ENCODE results near the gene TBC1D4. TPM values are rescaled to one million over a fixed set of nuclear protein-coding genes. Genes with fewer than 3 reads are reported as not detected.

TBC1D4 gene
- total and polyA plus RNA-seq, 2 donors (not counting 1 experiment from before 2014, with no cell fraction given): 10.3 to 15.4 TPM

GRCh38 chr13:75333103-75333502 is 148.9 kb downstream of the TBC1D4 start:
- DNase-seq (ENCODE audit: low read depth in 2 of 2): no peak
- no peaks in the 10 kb centered on the region for H3K79me2 ChIP-seq (ENCODE audit: control insufficient read depth, insufficient read depth, low read length)
- no peak overlapping the region for H3K27ac ChIP-seq (ENCODE audit: insufficient read depth, low read length)
- no peaks in the 10 kb centered on the region for H3K4me1 ChIP-seq (ENCODE audit: control insufficient read depth, extremely low read depth, insufficient read depth, low read length)
- H3K4me3 ChIP-seq (replicated peaks in 1 of 4; ENCODE audit: control extremely low read depth in 1 of 4, insufficient read depth in 1 of 4, low read depth in 3 of 4, low read length in 4 of 4): no peak overlapping the region
- H2AFZ ChIP-seq (ENCODE audit: low read length): no peak overlapping the region
- no peaks in the 10 kb centered on the region for H3K36me3 ChIP-seq (ENCODE audit: control insufficient read depth, insufficient read depth, low read length)
- H3K9ac ChIP-seq (ENCODE audit: insufficient read depth, low read length): no peak overlapping the region
- no peaks in the 10 kb centered on the region for H4K20me1 ChIP-seq (ENCODE audit: control insufficient read depth, extremely low read depth, insufficient read depth, low read length)
- no peaks in the 10 kb centered on the region for H3K27me3 ChIP-seq (ENCODE audit: control insufficient read depth, insufficient read depth, low read length)
- no peak for TF ChIP-seq EZH2 (IDR thresholded peaks at IDR 0.05; ENCODE audit: low read length, missing control alignments)
- no peak overlapping the region for H3K4me2 ChIP-seq (ENCODE audit: extremely low read depth, insufficient read depth, low read length)
- H3K9me3 ChIP-seq (ENCODE audit: control insufficient read depth, insufficient read depth, low read depth, low read length): no peaks in the 10 kb centered on the region

- Histone ChIP-seq H3K36me3 (ENCODE audit: control insufficient read depth, insufficient read depth, low read length) (no peaks in the 10 kb centered on the region), H4K20me1 (ENCODE audit: control insufficient read depth, extremely low read depth, insufficient read depth, low read length) (no peaks in the 10 kb centered on the region), H3K27ac (ENCODE audit: insufficient read depth, low read length) (no peak overlapping the region), H3K79me2 (ENCODE audit: control insufficient read depth, insufficient read depth, low read length) (no peaks in the 10 kb centered on the region), H3K4me1 (ENCODE audit: control insufficient read depth, extremely low read depth, insufficient read depth, low read length) (no peaks in the 10 kb centered on the region), H3K27me3 (ENCODE audit: control insufficient read depth, insufficient read depth, low read length) (no peaks in the 10 kb centered on the region), H2AFZ (ENCODE audit: low read length) (no peak overlapping the region), H3K4me3 (replicated peaks in 1 of 4; ENCODE audit: control extremely low read depth in 1 of 4, insufficient read depth in 1 of 4, low read depth in 3 of 4, low read length in 4 of 4) (no peak overlapping the region), H3K4me2 (ENCODE audit: extremely low read depth, insufficient read depth, low read length) (no peak overlapping the region), H3K9me3 (ENCODE audit: control insufficient read depth, insufficient read depth, low read depth, low read length) (no peaks in the 10 kb centered on the region), H3K9ac (ENCODE audit: insufficient read depth, low read length) (no peak overlapping the region)
- no peak for TF ChIP-seq CTCF (conservative IDR thresholded peaks at IDR 0.05 in 1 of 2, IDR thresholded peaks at IDR 0.05 in 1 of 2; ENCODE audit: low read depth in 1 of 2, low read length in 2 of 2)
- no peak for TF ChIP-seq EZH2 (IDR thresholded peaks at IDR 0.05; ENCODE audit: low read length, missing control alignments)
- DNase-seq (ENCODE audit: low read depth in 2 of 2): no peak
These were observed 150.1 kb downstream of the TBC1D4 start for GRCh38 chr13:75331792-75332349.

GRCh38 chr13:75330770-75331169 is 151.2 kb downstream of the TBC1D4 start:
- H2AFZ ChIP-seq (ENCODE audit: low read length): no peak overlapping the region
- H3K9me3 ChIP-seq (ENCODE audit: control insufficient read depth, insufficient read depth, low read depth, low read length): no peaks in the 10 kb centered on the region
- no peaks in the 10 kb centered on the region for H4K20me1 ChIP-seq (ENCODE audit: control insufficient read depth, extremely low read depth, insufficient read depth, low read length)
- H3K4me2 ChIP-seq (ENCODE audit: extremely low read depth, insufficient read depth, low read length): no peak overlapping the region
- no peak overlapping the region for H3K27ac ChIP-seq (ENCODE audit: insufficient read depth, low read length)
- no peaks in the 10 kb centered on the region for H3K4me1 ChIP-seq (ENCODE audit: control insufficient read depth, extremely low read depth, insufficient read depth, low read length)
- no peaks in the 10 kb centered on the region for H3K27me3 ChIP-seq (ENCODE audit: control insufficient read depth, insufficient read depth, low read length)
- no peak overlapping the region for H3K9ac ChIP-seq (ENCODE audit: insufficient read depth, low read length)
- H3K79me2 ChIP-seq (ENCODE audit: control insufficient read depth, insufficient read depth, low read length): no peaks in the 10 kb centered on the region
- TF ChIP-seq EZH2 (IDR thresholded peaks at IDR 0.05; ENCODE audit: low read length, missing control alignments) (no peak), CTCF (conservative IDR thresholded peaks at IDR 0.05 in 1 of 2, IDR thresholded peaks at IDR 0.05 in 1 of 2; ENCODE audit: low read depth in 1 of 2, low read length in 2 of 2) (no peak)
- no peak overlapping the region for H3K4me3 ChIP-seq (replicated peaks in 1 of 4; ENCODE audit: control extremely low read depth in 1 of 4, insufficient read depth in 1 of 4, low read depth in 3 of 4, low read length in 4 of 4)
- no peak for DNase-seq (ENCODE audit: low read depth in 2 of 2)
- H3K36me3 ChIP-seq (ENCODE audit: control insufficient read depth, insufficient read depth, low read length): no peaks in the 10 kb centered on the region

Measured in fibroblast of lung (primary cell).